HCEC 1CT (cell line): ENCODE measurements around the gene SLC35B1.

Source experiments
- DNase-seq: peaks from one replicate; pipeline ENCODE4 v3.0.0-alpha.2; 2017

Gene SLC35B1, protein sequence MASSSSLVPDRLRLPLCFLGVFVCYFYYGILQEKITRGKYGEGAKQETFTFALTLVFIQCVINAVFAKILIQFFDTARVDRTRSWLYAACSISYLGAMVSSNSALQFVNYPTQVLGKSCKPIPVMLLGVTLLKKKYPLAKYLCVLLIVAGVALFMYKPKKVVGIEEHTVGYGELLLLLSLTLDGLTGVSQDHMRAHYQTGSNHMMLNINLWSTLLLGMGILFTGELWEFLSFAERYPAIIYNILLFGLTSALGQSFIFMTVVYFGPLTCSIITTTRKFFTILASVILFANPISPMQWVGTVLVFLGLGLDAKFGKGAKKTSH

DNA sequence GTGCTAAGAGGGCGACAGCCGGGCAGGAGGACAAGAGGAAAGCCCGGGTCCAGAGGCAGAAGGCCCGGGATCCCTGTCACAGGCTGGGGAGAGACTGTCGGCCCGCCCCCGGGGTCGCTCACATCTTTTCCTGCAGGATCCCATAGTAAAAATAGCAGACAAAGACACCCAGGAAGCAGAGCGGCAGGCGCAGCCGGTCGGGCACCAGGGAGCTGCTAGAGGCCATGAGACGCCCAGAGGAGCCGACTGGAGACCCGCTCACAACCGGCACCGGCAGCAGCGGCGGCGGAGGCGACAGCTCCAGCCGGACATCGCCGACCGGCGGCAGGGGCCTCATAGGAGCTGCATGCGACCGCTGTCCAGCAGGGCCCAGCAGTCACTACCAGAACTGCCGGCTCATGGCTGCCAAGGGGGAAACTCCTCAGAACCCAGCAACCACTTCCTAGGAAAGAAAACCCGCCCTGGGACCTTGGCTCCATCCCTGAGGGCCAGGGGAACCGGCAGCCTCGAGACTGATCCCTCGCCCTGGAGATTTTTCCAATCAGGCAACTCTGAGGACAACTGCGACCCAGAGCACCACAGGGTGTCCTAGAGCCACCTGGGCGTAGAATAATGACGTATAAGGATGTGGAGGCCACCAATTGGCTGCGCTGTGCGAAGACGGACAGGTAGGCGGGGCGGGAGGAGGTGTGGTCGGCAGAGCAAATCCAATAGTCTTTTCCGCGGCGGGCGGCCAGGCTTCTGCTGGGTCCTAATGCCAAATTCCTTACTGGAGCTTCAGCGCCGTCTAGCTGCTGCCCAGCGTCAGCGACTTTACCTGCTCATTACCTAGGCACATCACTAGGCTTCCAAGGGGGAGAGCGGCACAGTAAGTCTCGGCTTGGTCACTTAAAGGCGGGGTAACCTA is at the start of gene SLC35B1:
TSS of gene SLC35B1 (minus strand) at position 357 of the 907 bp plus-strand sequence. CDS start at position 226, 131 bp downstream.
- peak; percentile 99 for DNase-seq

DNA sequence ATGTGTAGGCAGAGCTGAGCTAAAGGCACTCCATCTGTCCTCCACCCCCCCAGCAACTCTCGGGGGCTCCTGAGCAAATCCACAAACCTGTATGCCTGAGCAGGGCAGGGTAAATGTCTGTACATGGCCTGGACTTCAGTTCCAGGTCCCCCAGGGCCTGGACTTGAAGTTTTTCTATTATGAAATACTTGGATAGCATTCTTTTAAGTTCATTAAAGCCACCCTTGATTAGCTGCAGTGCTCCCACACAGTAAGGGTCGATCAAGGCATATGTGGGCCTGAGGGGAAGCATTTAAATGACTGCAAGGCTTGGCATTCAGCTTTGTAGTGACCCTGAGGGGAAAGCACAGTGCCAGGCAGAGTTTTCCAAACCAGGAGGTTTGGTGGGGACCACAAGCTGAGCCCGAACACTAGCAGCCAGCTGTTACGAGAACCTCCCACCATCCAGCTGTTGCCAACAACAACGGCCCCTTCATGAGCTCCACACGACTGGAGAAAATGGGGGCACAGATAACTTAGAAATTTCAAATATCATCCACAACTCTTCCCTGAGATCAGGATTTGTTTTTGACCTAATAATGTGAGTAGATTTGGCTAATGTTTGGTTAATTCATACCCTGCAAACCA is 49.5 kb upstream of the SLC35B1 start:
- no peak for DNase-seq

DNA sequence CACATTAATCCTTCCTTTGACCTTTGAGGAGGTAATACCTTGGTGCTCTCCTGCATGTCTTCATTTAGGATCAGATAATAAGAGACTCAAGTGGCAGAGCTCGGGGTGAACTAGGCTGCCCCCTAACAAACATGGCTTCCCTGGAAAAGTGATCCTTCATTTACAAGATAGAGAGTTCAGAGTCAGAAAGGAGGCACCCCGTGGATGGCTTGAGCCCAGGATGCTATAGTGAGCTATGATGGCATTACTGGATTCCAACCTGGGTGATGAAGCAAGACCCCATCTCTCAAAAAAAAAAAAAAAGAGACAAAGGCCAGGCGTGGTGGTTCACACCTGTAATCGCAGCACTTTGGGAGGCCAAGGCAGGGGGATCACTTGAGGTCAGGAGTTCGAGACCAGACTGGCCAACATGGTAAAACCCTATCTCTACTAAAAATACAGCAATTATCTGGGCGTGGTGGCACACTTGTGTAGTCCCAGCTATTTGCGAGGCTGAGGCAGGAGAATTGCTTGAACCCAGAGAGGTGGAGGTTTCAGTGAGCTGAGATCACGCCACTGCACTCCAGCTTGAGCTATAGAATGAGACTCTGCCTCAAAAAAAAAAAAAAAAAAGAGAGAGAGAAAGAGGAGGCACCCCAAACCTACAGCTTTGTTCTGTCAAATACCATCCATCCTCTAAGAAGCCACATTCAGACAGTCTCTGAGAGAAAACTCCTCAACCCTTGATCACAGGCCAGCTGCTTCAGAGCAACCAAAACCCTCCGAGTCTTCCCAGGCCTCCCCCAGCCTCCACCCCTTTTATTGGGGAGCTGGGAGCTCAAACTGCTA is 48.8 kb upstream of the SLC35B1 start:
- DNase-seq, result no peak

DNA sequence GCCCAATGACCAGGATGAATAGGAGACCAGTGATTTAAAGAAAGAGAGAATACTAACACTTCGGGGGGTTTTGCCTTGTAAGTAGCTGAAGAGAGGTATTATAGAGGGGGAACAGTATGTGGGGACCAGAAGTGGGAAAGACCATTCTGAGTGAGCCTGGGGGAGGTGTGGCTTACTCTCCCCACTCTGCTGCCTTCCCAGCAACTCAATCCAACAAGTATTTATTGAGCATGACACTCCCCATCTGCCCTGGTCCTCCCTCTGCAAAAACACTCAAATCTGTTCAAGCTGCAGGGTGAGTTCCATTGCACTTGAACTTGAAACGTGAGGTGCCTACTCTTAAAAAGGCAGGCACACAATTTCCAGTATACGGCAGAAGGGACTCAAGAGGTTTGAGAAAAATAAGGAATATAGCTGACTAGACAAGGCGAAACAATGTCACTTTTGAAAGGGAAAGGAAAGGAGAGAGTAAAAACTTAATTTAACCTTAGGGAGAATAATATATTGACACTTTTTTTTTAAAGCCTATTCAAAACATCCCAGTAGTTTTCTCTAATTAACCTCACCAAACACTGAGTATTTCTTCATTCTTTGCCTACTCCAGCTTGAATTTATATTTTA is 48.0 kb upstream of the SLC35B1 start:
- no peak for DNase-seq

DNA sequence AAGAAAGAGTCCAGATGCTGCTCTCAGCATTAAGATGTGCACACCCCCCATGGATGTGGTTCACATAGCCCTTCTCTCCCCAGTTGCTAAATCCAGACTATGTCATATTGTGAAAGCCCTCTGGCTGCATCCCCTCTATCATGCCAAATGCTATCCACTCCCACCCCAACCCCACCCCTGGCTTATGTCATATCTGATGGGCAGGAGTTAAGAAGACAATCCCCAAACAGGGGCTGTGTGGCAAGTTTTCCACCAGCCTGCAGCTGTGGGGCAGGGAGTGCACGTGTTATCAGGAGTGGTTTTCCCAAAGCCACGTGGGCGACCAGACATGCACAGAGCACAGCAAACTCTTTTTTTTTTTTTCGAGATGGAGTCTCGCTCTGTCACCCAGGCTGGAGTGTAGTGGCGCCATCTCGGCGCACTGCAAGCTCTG is 46.2 kb upstream of the SLC35B1 start:
- DNase-seq, result no peak

DNA sequence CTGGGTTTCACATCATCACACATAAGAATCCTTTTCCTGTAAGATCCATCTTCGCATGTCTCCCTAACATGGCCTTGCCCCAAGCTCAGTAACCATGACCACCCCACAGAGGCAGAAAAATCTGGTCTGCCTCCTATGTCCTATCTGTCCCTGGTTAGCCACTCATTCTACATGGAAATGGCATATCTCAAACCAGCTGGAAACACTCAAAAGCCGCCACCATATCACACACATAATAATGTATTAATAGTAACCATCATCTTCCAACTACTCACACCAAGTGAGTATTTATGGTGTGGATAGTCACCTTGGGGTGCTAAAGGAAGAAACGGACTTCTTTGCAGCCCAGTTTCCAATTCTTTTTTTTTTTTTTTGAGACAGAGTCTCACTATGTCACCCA is 44.7 kb upstream of the SLC35B1 start:
- DNase-seq, result no peak

DNA sequence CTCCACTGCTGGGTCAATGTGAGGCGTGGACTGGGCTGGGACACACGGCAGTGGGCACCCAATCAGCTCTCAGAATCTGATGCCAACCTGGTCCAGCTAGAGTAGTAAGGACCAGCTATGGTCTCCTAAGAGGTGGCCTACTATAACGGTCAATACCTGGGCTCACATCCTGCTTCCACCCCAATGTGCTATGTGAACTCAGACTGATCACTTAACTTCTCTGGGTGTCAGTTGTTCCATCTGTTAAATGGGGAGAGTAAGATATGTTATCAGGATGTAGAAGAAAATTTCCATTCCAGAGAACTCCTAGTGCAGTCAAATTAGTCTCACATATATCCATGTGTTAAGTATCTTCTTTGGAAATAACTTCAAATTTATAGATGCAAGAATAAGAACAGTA is 42.0 kb upstream of the SLC35B1 start:
- no peak for DNase-seq

DNA sequence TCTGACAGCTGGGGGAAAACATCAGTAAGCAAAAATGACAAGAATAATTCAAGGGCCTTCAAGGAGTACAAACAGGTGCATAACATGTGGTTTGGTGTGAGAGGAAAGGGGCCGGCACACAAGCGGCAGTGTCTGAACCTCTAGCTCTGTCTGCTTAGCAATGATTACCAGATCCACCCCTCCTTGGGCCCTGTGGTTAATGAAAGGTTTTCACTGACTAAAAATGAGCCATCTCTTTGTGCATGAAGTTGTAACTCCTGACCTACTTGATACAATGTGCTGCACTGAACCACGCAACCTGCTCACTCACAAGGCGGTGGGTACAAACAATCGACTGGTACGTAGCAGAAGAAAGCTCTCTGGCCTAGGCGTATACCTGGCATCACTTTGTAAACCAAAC is 41.0 kb upstream of the SLC35B1 start:
- no peak for DNase-seq

DNA sequence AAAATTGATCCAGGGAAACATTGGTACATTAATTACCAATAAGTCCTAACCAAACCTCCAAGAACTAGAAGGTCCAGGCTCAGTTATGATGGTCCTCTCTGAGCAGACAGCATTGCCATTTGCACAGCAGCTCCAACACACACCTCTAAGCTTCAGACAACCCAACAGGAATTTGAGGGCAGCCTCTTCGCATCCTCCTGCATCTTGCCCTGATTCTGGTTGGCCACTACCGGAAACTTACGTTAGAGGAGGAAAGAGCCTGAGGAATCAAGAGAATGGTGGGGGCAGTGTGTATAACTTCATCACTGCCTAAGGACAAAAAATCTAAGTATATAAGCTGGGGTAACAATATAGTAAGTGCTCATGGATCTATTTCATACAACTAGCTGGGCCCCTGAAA is 40.5 kb upstream of the SLC35B1 start:
- DNase-seq, result no peak

DNA sequence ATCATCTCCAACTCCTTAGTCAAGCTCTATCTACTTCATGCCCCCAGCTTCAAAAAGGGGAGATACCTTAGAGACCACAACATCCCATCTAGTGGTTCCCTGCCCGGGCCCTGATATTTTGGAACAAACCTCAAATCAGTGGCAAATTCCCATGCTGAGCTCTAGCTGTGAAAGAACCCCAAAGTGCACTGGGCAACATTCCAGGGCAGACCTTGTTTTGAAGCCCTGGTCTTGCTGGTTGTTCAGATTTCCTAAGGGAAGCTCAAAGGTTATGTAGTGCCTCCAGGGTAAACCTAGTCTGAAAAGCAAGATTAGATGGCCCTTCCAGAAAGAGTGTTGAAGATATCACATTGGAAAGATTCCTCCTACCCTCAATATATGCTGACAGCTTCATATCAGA is 39.9 kb upstream of the SLC35B1 start:
- no peak for DNase-seq

DNA sequence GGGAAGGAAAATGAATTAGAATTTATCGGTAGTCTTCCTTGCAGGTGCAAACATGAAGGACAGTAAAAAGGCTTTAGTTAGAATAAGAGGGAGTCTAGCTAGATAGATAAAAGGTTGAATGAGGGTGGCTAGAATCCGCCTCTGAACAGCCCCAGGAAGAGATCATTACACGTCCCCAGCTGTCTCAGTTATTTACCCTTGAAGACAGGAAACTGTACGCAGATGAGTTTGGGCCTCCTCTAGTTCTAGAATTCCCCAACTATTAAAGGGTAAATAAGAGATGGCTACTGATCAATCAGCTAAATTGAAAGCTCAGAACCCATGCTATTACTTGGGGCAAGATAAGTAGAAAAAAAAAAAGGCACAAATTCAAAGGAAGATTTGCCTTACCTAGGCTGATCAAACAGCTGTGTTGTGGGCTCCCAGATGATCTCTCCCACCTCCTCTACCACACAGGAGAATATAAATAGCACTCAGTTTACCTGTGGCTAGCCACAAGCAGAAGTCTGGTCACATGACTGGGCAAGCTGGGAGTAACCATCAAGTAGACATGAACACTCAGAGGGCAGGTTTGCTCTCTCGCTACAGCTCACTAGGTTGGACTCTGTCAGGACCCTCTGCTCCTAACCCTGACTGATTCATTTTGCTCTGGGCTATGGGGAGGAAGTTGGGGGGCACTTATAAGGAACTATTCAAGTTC is 39.2 kb upstream of the SLC35B1 start:
- DNase-seq, result no peak

DNA sequence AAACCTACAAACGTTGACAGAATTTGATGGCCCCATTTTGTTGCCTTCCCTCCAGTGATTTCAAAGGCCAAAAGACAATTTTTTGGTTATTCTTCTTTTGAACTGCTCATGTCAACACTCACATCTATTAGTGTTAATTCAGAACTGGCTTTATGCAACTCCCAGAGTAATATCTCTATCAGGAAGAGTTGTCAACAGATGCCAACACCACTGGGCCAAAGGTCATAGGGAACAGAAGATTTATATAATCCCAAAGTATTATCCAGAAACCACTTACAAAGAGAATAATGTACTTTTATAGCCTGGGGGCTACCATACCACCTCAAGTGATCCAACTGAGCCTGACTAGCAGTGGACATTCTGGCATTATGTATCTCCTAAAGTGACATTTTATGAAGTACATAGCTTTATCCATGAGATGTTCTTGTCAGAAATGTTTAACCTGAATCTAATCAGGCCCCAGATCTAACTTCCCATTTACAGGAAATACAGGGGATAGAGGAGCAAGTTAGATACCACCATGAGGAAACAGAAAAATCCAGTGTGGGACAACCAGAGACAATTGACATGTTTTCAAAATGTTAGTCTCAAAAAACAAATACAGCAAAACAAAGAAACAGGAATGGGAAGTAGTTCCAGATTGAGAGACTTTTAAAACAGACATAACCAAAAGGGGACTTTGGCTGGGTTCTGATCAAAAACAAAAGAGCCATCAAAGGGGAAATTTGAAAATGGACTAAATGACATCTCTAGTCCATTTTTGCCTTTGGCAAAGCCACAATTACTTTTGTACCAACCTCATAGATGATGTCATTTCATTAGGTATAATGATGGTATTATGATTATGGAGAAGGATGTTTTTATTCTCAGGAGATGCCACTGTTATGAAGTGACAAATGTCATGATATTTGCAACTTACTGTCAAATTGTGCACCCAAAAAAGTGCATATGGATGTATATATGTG is 37.7 kb upstream of the SLC35B1 start:
- no peak for DNase-seq

DNA sequence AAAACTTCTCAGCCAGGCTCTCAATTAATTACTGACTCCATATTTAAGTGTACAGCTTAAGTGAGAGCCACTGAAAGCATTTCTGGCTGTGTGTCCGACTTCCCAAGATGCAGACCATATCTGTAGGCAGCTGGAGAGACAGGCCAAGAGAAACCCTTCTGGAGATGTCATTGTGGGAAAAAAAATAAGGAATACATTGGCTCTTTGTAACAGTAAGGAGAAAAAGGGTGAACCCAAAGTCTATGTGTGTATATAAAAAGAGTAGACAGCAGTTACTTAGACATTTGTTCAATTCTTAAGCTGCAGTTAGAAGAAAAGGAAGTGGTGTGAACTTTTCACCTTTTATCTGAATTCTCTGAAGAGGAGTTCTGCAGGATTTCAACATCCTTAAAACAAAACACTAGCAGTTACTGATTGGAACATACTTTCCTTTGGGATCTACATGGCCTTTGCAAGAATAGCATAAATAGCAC is 34.4 kb upstream of the SLC35B1 start:
- DNase-seq, result no peak

DNA sequence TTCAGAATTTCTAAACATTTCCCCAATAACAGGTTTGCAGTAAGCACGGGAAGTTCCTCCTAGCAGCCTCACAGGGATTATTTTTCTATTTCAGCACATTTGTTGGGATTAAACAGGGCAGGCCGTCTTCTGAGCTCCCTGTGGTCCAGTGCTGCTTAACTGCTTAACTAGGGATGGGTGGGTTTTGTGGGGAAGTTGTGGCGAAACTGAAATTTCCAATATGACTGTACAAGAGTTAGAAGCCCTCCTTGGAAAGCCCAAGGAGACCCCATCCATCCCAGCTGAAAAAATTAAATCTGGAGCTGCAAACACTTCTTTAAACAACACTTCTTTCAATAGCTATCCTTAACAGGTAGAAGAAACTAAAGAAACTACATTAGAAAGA is 33.9 kb upstream of the SLC35B1 start:
- no peak for DNase-seq

DNA sequence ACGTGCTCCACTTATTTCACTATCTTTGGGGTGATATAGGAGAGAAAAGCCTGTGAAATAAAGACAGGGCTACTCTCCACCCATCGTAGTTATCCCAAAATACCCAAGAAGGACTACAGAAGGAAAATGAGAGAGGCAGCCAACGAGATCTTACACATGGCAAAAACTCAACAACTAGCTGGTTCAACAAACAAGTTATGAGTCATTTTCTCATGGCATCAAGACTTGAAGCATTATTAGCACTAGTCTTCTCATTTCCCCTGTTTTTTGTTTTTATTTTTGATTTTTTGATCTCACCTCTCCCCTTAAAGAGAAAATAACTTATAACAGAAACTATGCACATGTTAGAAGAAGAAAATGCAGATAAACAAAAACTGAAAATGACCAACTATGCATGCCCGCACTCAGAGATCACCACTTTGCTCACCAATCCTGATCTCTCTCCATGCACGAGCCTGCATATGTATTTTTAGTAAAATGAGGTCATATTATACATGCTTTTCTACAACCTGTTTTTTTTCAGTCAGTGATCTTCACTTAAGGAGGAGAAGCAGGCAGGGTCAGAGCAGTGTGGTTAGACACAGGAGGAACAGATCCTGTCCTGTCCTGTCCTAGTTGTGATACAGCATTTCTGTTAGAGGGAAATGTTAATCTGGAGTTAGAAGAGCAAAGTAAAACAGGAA is 33.4 kb upstream of the SLC35B1 start:
- no peak for DNase-seq

DNA sequence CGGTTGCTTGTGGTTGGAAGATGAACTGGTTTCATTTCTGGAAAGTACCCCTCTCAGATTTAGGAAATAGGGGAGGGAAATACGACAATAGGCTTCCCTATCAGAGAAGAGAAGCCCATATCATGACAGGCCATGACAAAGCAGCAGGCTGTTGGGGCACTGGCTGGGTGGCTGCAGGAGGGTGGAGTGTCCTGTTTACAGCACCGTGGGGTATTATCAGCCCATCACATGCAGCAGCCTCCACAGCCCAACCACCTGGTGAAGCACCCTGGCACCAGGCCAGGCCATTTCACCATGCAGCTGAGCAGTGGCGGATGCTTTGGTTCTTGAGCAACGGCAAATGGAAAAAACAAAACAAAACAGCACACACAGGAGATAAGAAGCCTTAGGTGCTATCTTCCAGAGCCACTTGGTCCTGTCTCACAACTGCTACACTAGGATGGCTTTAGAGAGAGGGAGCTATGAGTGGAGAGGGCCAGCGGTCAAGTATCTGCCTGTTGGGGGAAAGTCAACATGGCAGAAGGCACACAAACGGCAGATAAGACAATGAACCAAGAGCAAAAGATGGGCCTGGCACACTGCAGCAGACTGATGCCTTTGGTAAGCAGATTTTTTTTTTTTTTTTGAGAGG is 32.0 kb upstream of the SLC35B1 start:
- no peak for DNase-seq

DNA sequence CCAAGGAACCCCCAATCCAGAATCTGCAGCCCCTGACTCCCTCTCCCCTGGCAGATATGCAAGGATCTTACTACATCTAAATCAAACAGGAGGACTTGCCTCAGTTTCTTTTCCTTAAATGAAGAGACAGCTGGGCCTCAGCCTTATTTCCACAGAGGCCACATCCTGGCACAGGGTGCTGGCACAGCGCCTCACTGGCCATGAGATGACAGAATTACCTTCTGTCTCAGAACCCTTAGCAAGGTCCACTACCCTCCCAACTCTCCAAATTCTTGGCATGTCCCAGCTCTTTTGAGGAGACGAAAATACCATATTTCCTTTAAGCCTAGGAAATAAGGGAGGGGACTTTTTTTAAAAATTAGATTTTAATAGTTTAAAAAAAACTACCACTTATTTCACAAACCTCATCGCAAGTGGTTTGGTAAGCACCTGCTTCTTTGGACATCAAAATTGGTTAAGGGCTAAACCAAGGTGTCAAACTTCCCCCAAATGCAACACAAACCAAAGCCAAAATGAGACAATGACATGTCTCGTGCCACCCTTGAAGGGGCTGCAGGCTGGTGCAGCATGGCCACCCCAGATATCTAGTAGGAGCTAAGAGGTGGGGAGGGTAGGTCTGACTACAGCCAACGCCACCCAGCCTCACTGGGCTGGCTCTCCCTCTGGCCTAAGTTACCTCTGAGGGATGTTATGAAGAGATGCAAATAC is 30.8 kb upstream of the SLC35B1 start:
- DNase-seq, result no peak
